ENCODE measurements around the gene DUSP19. TPM values are rescaled to one million over a fixed set of nuclear protein-coding genes. Genes with fewer than 3 reads are reported as not detected.

Gene DUSP19
- total and polyA plus RNA-seq, 5 donors: 6.7 to 16.6 (median 12.2) TPM

DNA sequence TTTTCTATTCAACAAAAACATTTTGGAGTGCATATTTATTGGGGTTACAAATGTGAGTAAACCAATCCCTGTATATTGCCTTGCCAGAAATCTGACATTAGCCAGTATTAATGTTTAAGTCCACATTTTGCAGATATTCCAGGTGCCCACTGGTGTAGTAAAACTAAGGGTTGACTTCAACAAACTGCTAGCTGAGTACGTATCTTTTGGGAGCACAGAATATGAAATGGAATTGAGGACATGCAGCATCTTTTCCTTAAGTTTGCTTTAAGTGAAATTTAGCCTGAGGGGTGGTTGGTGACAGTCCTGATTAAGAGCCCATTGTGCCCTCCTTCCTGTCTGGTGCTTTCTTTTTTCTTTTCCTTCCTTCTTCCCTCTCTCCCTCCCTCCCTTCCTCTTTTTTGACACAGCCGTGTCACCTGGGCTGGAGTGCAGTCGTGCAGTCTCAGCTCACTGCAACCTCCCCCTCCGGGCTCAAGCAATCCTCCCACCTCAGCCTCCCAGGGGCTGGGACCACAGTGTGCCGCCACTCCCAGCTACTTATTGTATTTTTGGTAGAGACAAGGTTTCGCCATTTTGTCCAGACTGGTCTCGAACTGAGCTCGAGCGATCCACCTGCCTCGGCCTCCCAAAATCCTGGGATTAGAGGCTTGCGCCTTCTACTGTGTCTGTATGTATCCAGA is 47.3 kb downstream of the DUSP19 start:
- DNase-seq (no peak), ATAC-seq (no peak)
- H3K4me3 ChIP-seq (ENCODE audit: low read length): no peak overlapping the region
- no peaks in the 10 kb centered on the region for H3K9me3 ChIP-seq (ENCODE audit: control insufficient read depth, low read length)
- H3K4me1 ChIP-seq (ENCODE audit: control insufficient read depth, insufficient read depth, low read length): no peaks in the 10 kb centered on the region
- intact Hi-C loops (cut with DNase I): no loop called here
- no peak overlapping the region for H3K27ac ChIP-seq (ENCODE audit: low read length)
- 82% methylated on average over 11 of the region's 11 CpGs for WGBS
- H3K27me3 ChIP-seq (ENCODE audit: control insufficient read depth, insufficient read depth): no peaks in the 10 kb centered on the region

DNA sequence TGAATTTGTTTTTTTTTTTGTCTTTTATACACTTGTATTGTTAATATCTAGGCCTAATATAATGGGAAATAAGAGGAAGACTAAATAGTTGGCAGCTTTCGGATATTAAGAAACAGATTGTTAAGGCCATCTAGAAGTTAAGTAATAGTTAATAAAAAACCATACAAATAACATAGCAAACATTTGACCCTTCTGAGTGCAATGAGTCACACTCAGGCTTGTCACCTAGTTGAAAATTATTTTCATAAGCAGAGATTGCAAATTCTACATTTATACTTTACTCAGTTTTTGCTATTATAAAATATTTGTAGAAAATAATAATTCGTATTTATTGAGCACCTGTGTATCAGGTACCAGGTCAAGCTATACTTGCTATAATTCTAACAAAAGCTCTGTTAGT is 48.1 kb downstream of the DUSP19 start:
- H3K4me3 ChIP-seq (ENCODE audit: low read length): no peak overlapping the region
- WGBS: 96% methylated on average over 2 of the region's 2 CpGs
- no peak overlapping the region for H3K27ac ChIP-seq (ENCODE audit: low read length)
- intact Hi-C loops (cut with DNase I): no loop called here
- DNase-seq: no peak
- no peaks in the 10 kb centered on the region for H3K9me3 ChIP-seq (ENCODE audit: control insufficient read depth, low read length)
- no peak for ATAC-seq
- H3K4me1 ChIP-seq (ENCODE audit: control insufficient read depth, insufficient read depth, low read length): no peaks in the 10 kb centered on the region
- no peaks in the 10 kb centered on the region for H3K27me3 ChIP-seq (ENCODE audit: control insufficient read depth, insufficient read depth)

DNA sequence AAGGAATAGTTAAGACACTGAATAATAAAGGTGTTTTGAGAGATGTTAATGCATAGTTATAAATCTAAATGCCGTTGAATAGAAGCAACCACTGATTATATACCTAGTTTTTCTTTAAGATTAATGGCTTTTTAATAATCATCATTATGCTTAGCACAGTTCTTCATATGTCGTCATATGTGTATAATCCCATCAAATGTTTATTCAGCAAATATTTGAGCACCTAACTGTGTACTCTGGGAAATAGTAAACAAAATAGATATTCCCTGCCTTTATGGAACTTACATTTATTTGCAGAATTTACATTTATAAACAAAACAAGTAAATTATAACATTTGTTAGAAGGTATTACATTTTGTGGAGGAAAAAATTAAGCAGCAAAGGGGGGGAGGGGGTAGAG is 55.5 kb downstream of the DUSP19 start:
- DNase-seq (no peak), ATAC-seq (no peak)
- no peak overlapping the region for H3K27ac ChIP-seq (ENCODE audit: low read length)
- H3K27me3 ChIP-seq (ENCODE audit: control insufficient read depth, insufficient read depth): no peaks in the 10 kb centered on the region
- H3K4me1 ChIP-seq (ENCODE audit: control insufficient read depth, insufficient read depth, low read length): no peaks in the 10 kb centered on the region
- H3K4me3 ChIP-seq (ENCODE audit: low read length): no peak overlapping the region
- 99% methylated on average over 2 of the region's 2 CpGs for WGBS
- H3K9me3 ChIP-seq (ENCODE audit: control insufficient read depth, low read length): no peaks in the 10 kb centered on the region
- intact Hi-C loops (cut with DNase I): no loop called here

DNA sequence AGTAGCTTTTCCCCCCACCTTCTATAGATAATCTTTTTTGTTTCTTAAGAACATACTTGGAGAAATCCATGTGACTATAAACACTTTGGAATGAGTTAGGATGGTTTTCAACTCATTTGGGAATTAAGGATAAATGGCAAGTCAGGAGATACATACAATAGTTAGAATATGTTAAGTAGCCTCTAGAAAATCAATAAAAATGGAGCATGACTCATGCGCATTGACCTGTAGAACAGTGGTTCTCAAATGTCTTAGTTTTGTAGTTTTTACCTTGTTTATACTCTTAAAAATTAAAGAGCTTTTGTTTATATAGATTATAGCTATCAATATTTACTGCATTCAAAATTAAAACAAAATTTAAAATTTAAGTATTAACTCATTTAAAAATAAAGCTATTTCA is 70.4 kb downstream of the DUSP19 start:
- H3K9me3 ChIP-seq (ENCODE audit: control insufficient read depth, low read length): no peaks in the 10 kb centered on the region
- H3K27me3 ChIP-seq (ENCODE audit: control insufficient read depth, insufficient read depth): no peaks in the 10 kb centered on the region
- intact Hi-C loops (cut with DNase I): no loop called here
- no peaks in the 10 kb centered on the region for H3K4me1 ChIP-seq (ENCODE audit: control insufficient read depth, insufficient read depth, low read length)
- no peak overlapping the region for H3K27ac ChIP-seq (ENCODE audit: low read length)
- H3K4me3 ChIP-seq (ENCODE audit: low read length): no peak overlapping the region
- 95% methylated on average over 1 of the region's 1 CpG for WGBS
- ATAC-seq (no peak), DNase-seq (no peak)

DNA sequence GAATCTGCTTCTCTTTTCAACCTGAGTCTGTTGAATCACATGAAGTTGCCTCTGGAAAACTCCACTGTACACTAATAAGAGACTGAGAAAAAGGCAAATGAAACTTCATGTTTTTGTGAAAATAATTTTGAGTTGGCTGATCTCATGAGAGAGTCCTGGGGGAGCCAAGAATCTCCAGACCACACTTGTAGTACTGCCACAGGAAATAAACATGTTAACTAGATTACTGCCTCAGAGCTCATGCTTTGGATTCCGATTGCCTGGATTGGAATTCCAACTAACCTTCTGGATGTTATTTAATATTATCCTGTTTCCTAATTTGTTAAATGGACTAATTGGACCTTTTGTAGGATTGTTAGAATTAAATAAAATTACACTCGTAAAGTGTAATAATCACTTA is 70.9 kb downstream of the DUSP19 start:
- 56% methylated on average over 2 of the region's 2 CpGs for WGBS
- ATAC-seq: peak in 1 of 2 donors; percentile 70
- no peaks in the 10 kb centered on the region for H3K27me3 ChIP-seq (ENCODE audit: control insufficient read depth, insufficient read depth)
- H3K9me3 ChIP-seq (ENCODE audit: control insufficient read depth, low read length): no peaks in the 10 kb centered on the region
- intact Hi-C loops (cut with DNase I): no loop called here
- H3K27ac ChIP-seq (ENCODE audit: low read length): no peak overlapping the region
- H3K4me1 ChIP-seq (ENCODE audit: control insufficient read depth, insufficient read depth, low read length): no peaks in the 10 kb centered on the region
- H3K4me3 ChIP-seq (ENCODE audit: low read length): no peak overlapping the region
- no peak for DNase-seq

Other genes with a start within 250 kb of the DUSP19 start
- gene FRZB, start 212.1 kb upstream of the DUSP19 start, total RNA-seq: 1 to 10 TPM; 3.1 to 7.1 (median 5.1) TPM
- 2.8 TPM for gene FRZB, start 212.1 kb upstream of the DUSP19 start, polyA plus RNA-seq
- 100 to 1,000 TPM; 131 to 158 (median 140) TPM for gene NCKAP1, start 40.3 kb upstream of the DUSP19 start, total RNA-seq
- 63.0 TPM for gene NCKAP1, start 40.3 kb upstream of the DUSP19 start, polyA plus RNA-seq
- gene NUP35, start 45.7 kb downstream of the DUSP19 start, total RNA-seq: 10 to 100 TPM in 2 of 4 donors, 1 to 10 TPM in 2; 5.5 to 10.7 (median 9.5) TPM
- gene NUP35, start 45.7 kb downstream of the DUSP19 start, polyA plus RNA-seq: 7.4 TPM

All from right cardiac atrium (tissue), 5 donors.